Small intestine (tissue), 7 donors: ENCODE measurements around the gene TM4SF1. TPM values are rescaled to one million over a fixed set of nuclear protein-coding genes. Genes with fewer than 3 reads are reported as not detected.
A peak's percentile ranks its signal among the peaks of the same experiment; 100 is the strongest.
"Not testable (repeated sequence)": the region's sequence is repeated elsewhere in the genome, so short reads cannot be mapped to it uniquely, and the experiment has no call there.

Experiments used
- DNase-seq, 2 donors: peaks; one replicate each; pipeline versions ENCODE4 v3.0.0 to v3.0.0-alpha.2; 2013
- FAIRE-seq: peaks from 2 replicates; lab custom pipeline; 2012; peaks lifted over from hg19 to GRCh38; lab: Jason Lieb, UNC
- H3K27ac ChIP-seq, 3 donors: one replicate each; pipeline ENCODE4 v1.5.1; 2013; ENCODE audit warnings: low read length in 2 of 3, mild to moderate bottlenecking in 2 of 3, control low read depth in 1 of 3, inconsistent platforms in 1 of 3, low read depth in 1 of 3, moderate library complexity in 1 of 3
- H3K27me3 ChIP-seq, 3 donors: one replicate each; pipeline ENCODE4 v1.6.1; 2013; ENCODE audit warnings: low read length in 3 of 3, inconsistent platforms in 1 of 3; ENCODE audit not compliant: control insufficient read depth in 3 of 3, insufficient read depth in 3 of 3
- H3K36me3 ChIP-seq, 3 donors: one replicate each; pipeline ENCODE4 v1.6.1; 2013; ENCODE audit warnings: low read length in 3 of 3, inconsistent platforms in 1 of 3, low read depth in 1 of 3, mild to moderate bottlenecking in 1 of 3, moderate library complexity in 1 of 3; ENCODE audit not compliant: control insufficient read depth in 3 of 3, insufficient read depth in 2 of 3
- H3K4me1 ChIP-seq, 3 donors: one replicate each; pipeline ENCODE4 v1.6.1; 2013; ENCODE audit warnings: low read length in 2 of 3, inconsistent platforms in 1 of 3, low read depth in 1 of 3, mild to moderate bottlenecking in 1 of 3, moderate library complexity in 1 of 3; ENCODE audit not compliant: control insufficient read depth in 3 of 3, insufficient read depth in 2 of 3
- H3K4me3 ChIP-seq, 3 donors: one replicate each; pipeline ENCODE4 v1.5.1; 2013; ENCODE audit warnings: low read length in 3 of 3, control low read depth in 1 of 3, inconsistent platforms in 1 of 3, low read depth in 1 of 3, mild to moderate bottlenecking in 1 of 3, moderate library complexity in 1 of 3
- H3K9me3 ChIP-seq, 2 donors: one replicate each; pipeline ENCODE4 v1.6.1; 2013; ENCODE audit warnings: low read depth in 1 of 2, low read length in 1 of 2; ENCODE audit not compliant: control insufficient read depth in 2 of 2, insufficient read depth in 1 of 2
- WGBS, 3 donors: extraction: QIAGEN DNeasy Blood & Tissue Kit; methylation state at CpG; one replicate each; pipeline ENCODE4 v1.1.7; 2013; 5-methylcytosine and 5-hydroxymethylcytosine counted together
- polyA plus RNA-seq, 4 donors: library from polyadenylated mRNA; stranded (reverse) in 3 of 4; unstranded in 1 of 4; fragments of 200-250 nt in 3 of 4; fragments of 120-200 nt in 1 of 4; gene quantifications; one replicate each; pipeline versions ENCODE4 v1.2.1 to v1.2.3, GENCODE V29; 2013
- donor health status: healthy with polysubstance abuse.
- donor health status: control.
- donor health status: control.
- donor health status: Bipolar disorder and iron deficiency.
- donor health status: healthy.

Gene TM4SF1
- polyA plus RNA-seq, 4 donors: 3.1 to 88.4 (median 16.0) TPM

GRCh38 chr3:149340310-149340933 is 37.0 kb downstream of the TM4SF1 start:
- H3K36me3 ChIP-seq: no peaks in the 10 kb centered on the region
- H3K9me3 ChIP-seq: no peaks in the 10 kb centered on the region
- H3K27me3 ChIP-seq: no peaks in the 10 kb centered on the region
- FAIRE-seq: no peak
- no peak overlapping the region for H3K4me3 ChIP-seq
- DNase-seq: peak in 1 of 2 donors; percentile 12
- peaks cover 0 to 10% (median 3%) of the 10 kb centered on the region in 3 donors for H3K4me1 ChIP-seq
- H3K27ac ChIP-seq: peak overlapping the region in 2 of 3 donors; percentile 52 to 87
- WGBS, 3 donors: 6 to 16% (median 7%) methylated on average over 1 of the region's 1 CpG

- peak; percentile 27 to 43 for DNase-seq
- peak overlapping the region in 2 of 3 donors; percentile 52 to 87 for H3K27ac ChIP-seq
- 14 to 16% (median 15%) methylated on average over 5 of the region's 5 CpGs for WGBS, 3 donors
- H3K4me3 ChIP-seq: no peak overlapping the region
- H3K27me3 ChIP-seq: no peaks in the 10 kb centered on the region
- H3K36me3 ChIP-seq: no peaks in the 10 kb centered on the region
- H3K9me3 ChIP-seq: no peaks in the 10 kb centered on the region
- peaks cover 0 to 10% (median 3%) of the 10 kb centered on the region in 3 donors for H3K4me1 ChIP-seq
- no peak for FAIRE-seq
These were observed 37.5 kb downstream of the TM4SF1 start for GRCh38 chr3:149339931-149340309.

- H3K9me3 ChIP-seq, H3K27me3 ChIP-seq, H3K36me3 ChIP-seq, H3K4me1 ChIP-seq, H3K4me3 ChIP-seq, FAIRE-seq, DNase-seq, H3K27ac ChIP-seq: not testable (repeated sequence)
- WGBS, 3 donors: 67 to 90% (median 86%) methylated on average over 1 of the region's 1 CpG
These were observed 40.0 kb downstream of the TM4SF1 start for GRCh38 chr3:149337486-149337885.

- H3K27ac ChIP-seq: no peak overlapping the region
- H3K4me1 ChIP-seq: peaks cover 0 to 10% (median 3%) of the 10 kb centered on the region in 3 donors
- no peak overlapping the region for H3K4me3 ChIP-seq
- no peak for DNase-seq
- FAIRE-seq: no peak
- no peaks in the 10 kb centered on the region for H3K36me3 ChIP-seq
- no peaks in the 10 kb centered on the region for H3K27me3 ChIP-seq
- no peaks in the 10 kb centered on the region for H3K9me3 ChIP-seq
These were observed 40.5 kb downstream of the TM4SF1 start for GRCh38 chr3:149336925-149337324.

GRCh38 chr3:149333176-149333859 is 44.1 kb downstream of the TM4SF1 start, which contains the start of gene TM4SF18:
Gene TM4SF18, minus strand, starts transcription at chr3:149333636. Its CDS starts 254 bp downstream, at chr3:149333382.
- no peak for DNase-seq
- no peak within 1 kb of the TSS for H3K4me3 ChIP-seq
- no peak for FAIRE-seq
- peak within 1 kb of the TSS in 2 of 3 donors; percentile 16 to 32 for H3K27ac ChIP-seq
- no peaks in the 10 kb centered on the region for H3K4me1 ChIP-seq
- 79 to 86% (median 84%) methylated on average over 11 of the region's 11 CpGs for WGBS, 3 donors
- no peaks in the 10 kb centered on the region for H3K9me3 ChIP-seq
- no peaks in the 10 kb centered on the region for H3K27me3 ChIP-seq
- no peaks in the 10 kb centered on the region for H3K36me3 ChIP-seq

GRCh38 chr3:149332771-149333170 is 44.7 kb downstream of the TM4SF1 start:
- no peak for FAIRE-seq
- no peak overlapping the region for H3K4me3 ChIP-seq
- peak overlapping the region in 2 of 3 donors; percentile 4 to 32 for H3K27ac ChIP-seq
- H3K4me1 ChIP-seq: no peaks in the 10 kb centered on the region
- H3K36me3 ChIP-seq: no peaks in the 10 kb centered on the region
- no peaks in the 10 kb centered on the region for H3K9me3 ChIP-seq
- no peak for DNase-seq
- no peaks in the 10 kb centered on the region for H3K27me3 ChIP-seq

GRCh38 chr3:149332227-149332765 is 45.2 kb downstream of the TM4SF1 start:
- Histone ChIP-seq H3K27ac (no peak overlapping the region), H3K4me3 (no peak overlapping the region), H3K27me3 (no peaks in the 10 kb centered on the region), H3K9me3 (no peaks in the 10 kb centered on the region), H3K4me1 (no peaks in the 10 kb centered on the region), H3K36me3 (no peaks in the 10 kb centered on the region)
- DNase-seq: no peak
- WGBS, 3 donors: 13 to 22% (median 15%) methylated on average over 1 of the region's 1 CpG
- peak; percentile 15 for FAIRE-seq

- FAIRE-seq (no peak), DNase-seq (no peak)
- Histone ChIP-seq H3K4me3 (no peak overlapping the region), H3K4me1 (no peaks in the 10 kb centered on the region), H3K27ac (no peak overlapping the region), H3K27me3 (no peaks in the 10 kb centered on the region), H3K9me3 (no peaks in the 10 kb centered on the region), H3K36me3 (no peaks in the 10 kb centered on the region)
- WGBS, 3 donors: 71 to 88% (median 79%) methylated on average over 2 of the region's 2 CpGs
These were observed 46.1 kb downstream of the TM4SF1 start for GRCh38 chr3:149331396-149331795.
